HCT116 (cell line): Measurements from ENCODE around the gene PRELP. TPM values are rescaled to one million over a fixed set of nuclear protein-coding genes. Genes with fewer than 3 reads are reported as not detected.

Source experiments
- ATAC-seq: fragments of 200-7000 bp; cut with Tn5 transposase; 2 replicates; pipeline ENCODE4 v1.9.1; 2020; ENCODE audit warnings: mild to moderate bottlenecking, moderate library complexity
- BruUV-seq: library from RNA; stranded (reverse); fragments of 400-500 nt; replicated peaks from 2 replicates; lab custom pipeline; 2021; lab: Mats Ljungman, UMichigan
- CTCF ChIA-PET: fragments of 300-600 bp; sonication (Branson Sonifier 250); formaldehyde crosslinking; loops from one replicate; lab custom pipeline; 2021; ENCODE audit warnings: antibody characterized with exemption; lab: Charles Lee
- POLR2A ChIA-PET: fragments of 300-600, 350-600 bp; sonication (Branson Sonifier 250); formaldehyde crosslinking; loops from one replicate; lab custom pipeline; 2021; ENCODE audit warnings: antibody characterized with exemption; lab: Charles Lee
- RAD21 ChIA-PET, 2 experiments: fragments of 300-600 bp; sonication (Branson Sonifier 250); formaldehyde crosslinking; loops; one replicate each; lab custom pipeline; 2023; ENCODE audit warnings: low total read pairs in 2 of 2; ENCODE audit not compliant: uncharacterized antibody in 2 of 2, unreplicated experiment in 2 of 2, low non-redundant PET in 1 of 2; lab: Charles Lee
- DNase-seq: peaks from one replicate; pipeline ENCODE4 v3.0.0-alpha.2; 2010; ENCODE audit warnings: low read depth, low spot score
- H2AFZ ChIP-seq: fragments of 200-600 bp; shearing (Covaris generic), sonication (generic); 2 replicates; pipeline ENCODE4 v1.6.1; 2017; ENCODE audit warnings: low read depth, mixed run types, mixed read lengths, antibody characterized with exemption, low read length; ENCODE audit not compliant: poor library complexity, severe bottlenecking
- H3K27ac ChIP-seq: 2 replicates; pipeline ENCODE4 v1.5.1; 2012; ENCODE audit warnings: low read depth, low read length
- H3K27me3 ChIP-seq: fragments of 200-600 bp; sonication (generic); 2 replicates; pipeline ENCODE4 v1.6.1; 2016; ENCODE audit warnings: mixed run types, low read length, mixed read lengths; ENCODE audit not compliant: insufficient read depth
- H3K36me3 ChIP-seq, 2 experiments: fragments of 200-500 bp in 1 of 2; fragments of 200-600 bp in 1 of 2; sonication (Bioruptor generic) in 1 of 2; sonication (generic) in 1 of 2; 2 replicates each; pipeline versions ENCODE4 v1.5.1 to v1.6.1; 2014 to 2016; ENCODE audit warnings: low read length in 2 of 2, inconsistent platforms in 1 of 2, mixed read lengths in 1 of 2, mixed run types in 1 of 2; ENCODE audit not compliant: insufficient read depth in 2 of 2, control insufficient read depth in 1 of 2
- H3K4me1 ChIP-seq, 2 experiments: fragments of 200-600 bp in 1 of 2; sonication (generic) in 1 of 2; 2 replicates each; pipeline versions ENCODE4 v1.5.1 to v1.6.1; 2012 to 2017; ENCODE audit warnings: low read length in 2 of 2, inconsistent platforms in 1 of 2, mild to moderate bottlenecking in 1 of 2, mixed read lengths in 1 of 2, mixed run types in 1 of 2, moderate library complexity in 1 of 2; ENCODE audit not compliant: insufficient read depth in 2 of 2, control insufficient read depth in 1 of 2
- H3K4me2 ChIP-seq: fragments of 200-600 bp; sonication (generic); 2 replicates; pipeline ENCODE4 v1.6.1; 2017; ENCODE audit warnings: mixed run types, low read length, mixed read lengths
- H3K4me3 ChIP-seq, 2 experiments: fragments of 200-600 bp in 1 of 2; sonication (generic) in 1 of 2; replicated peaks in 1 of 2; 2 replicates each; pipeline ENCODE4 v1.5.1; 2011 to 2016; ENCODE audit warnings: low read length in 2 of 2, control low read depth in 1 of 2, low read depth in 1 of 2, mild to moderate bottlenecking in 1 of 2, mixed read lengths in 1 of 2, mixed run types in 1 of 2
- H3K79me2 ChIP-seq: fragments of 200-600 bp; sonication (generic); 2 replicates; pipeline ENCODE4 v1.6.1; 2017; ENCODE audit warnings: mild to moderate bottlenecking, mixed run types, low read length, moderate library complexity, mixed read lengths; ENCODE audit not compliant: insufficient read depth
- H3K9ac ChIP-seq: fragments of 200-600 bp; sonication (generic); 2 replicates; pipeline ENCODE4 v1.6.1; 2016; ENCODE audit warnings: low read length, mixed read lengths
- H3K9me2 ChIP-seq: fragments of 200-600 bp; sonication (generic), shearing (Covaris generic); 2 replicates; pipeline ENCODE4 v1.6.1; 2017; ENCODE audit warnings: mixed run types, mild to moderate bottlenecking, moderate library complexity; ENCODE audit not compliant: insufficient read depth
- H3K9me3 ChIP-seq, 2 experiments: fragments of 200-500 bp in 1 of 2; fragments of 200-600 bp in 1 of 2; sonication (Bioruptor generic) in 1 of 2; sonication (generic) in 1 of 2; 2 replicates each; pipeline ENCODE4 v1.6.1; 2014 to 2017; ENCODE audit warnings: low read length in 2 of 2, mixed read lengths in 2 of 2, inconsistent platforms in 1 of 2, low read depth in 1 of 2, mild to moderate bottlenecking in 1 of 2, mixed run types in 1 of 2, moderate library complexity in 1 of 2; ENCODE audit not compliant: control insufficient read depth in 1 of 2, insufficient read depth in 1 of 2
- H4K20me1 ChIP-seq: fragments of 200-600 bp; sonication (generic), shearing (Covaris generic); 2 replicates; pipeline ENCODE4 v1.6.1; 2017; ENCODE audit warnings: mixed run types, mild to moderate bottlenecking, moderate library complexity; ENCODE audit not compliant: insufficient read depth
- ATF3 ChIP-seq: IDR thresholded peaks from 2 replicates; pipeline ENCODE4 v1.6.1; 2012
- EGR1 ChIP-seq: IDR thresholded peaks from 2 replicates; pipeline ENCODE4 v1.6.1; 2012; ENCODE audit warnings: low read depth
- EZH2 ChIP-seq: fragments of 200-600 bp; sonication (generic); IDR thresholded peaks from 2 replicates; pipeline ENCODE4 v1.6.1; 2017; ENCODE audit warnings: antibody characterized with exemption, mixed run types
- FOSL1 ChIP-seq: IDR thresholded peaks from 2 replicates; pipeline ENCODE4 v1.6.1; 2012; ENCODE audit warnings: low read depth
- JUND ChIP-seq: IDR thresholded peaks from 2 replicates; pipeline ENCODE4 v1.6.1; 2012
- POLR2A ChIP-seq: IDR thresholded peaks from 2 replicates; pipeline ENCODE4 v1.7.0; 2011; ENCODE audit warnings: borderline replicate concordance; ENCODE audit not compliant: insufficient read depth, insufficient read length; ENCODE audit errors: extremely low read depth
- SIN3A ChIP-seq: IDR thresholded peaks from 2 replicates; pipeline ENCODE4 v1.6.1; 2012; ENCODE audit warnings: low read depth
- TCF7L2 ChIP-seq: IDR thresholded peaks from 2 replicates; pipeline ENCODE4 v1.7.0; 2011; ENCODE audit warnings: borderline replicate concordance, inconsistent platforms; ENCODE audit not compliant: insufficient read depth, insufficient read length; ENCODE audit errors: extremely low read depth
- ZFX ChIP-seq: fragments of 450-650 bp; IDR thresholded peaks from 2 replicates; pipeline ENCODE4 v1.6.1; 2017
- ZNF274 ChIP-seq: fragments of 200-500 bp; sonication (Bioruptor generic); IDR thresholded peaks from 2 replicates; pipeline ENCODE4 v1.6.1; 2014; ENCODE audit warnings: mild to moderate bottlenecking, low read depth, low read length, inconsistent platforms
- intact Hi-C: fragments of 100-400 bp; cut with micrococcal nuclease; formaldehyde crosslinking; loops from 2 replicates; pipeline ENCODE4 v1.10.0; 2022
- total RNA-seq: library from RNA; stranded (reverse); gene quantifications from one replicate; pipeline ENCODE4 v1.2.1, GENCODE V29; 2021; ENCODE audit not compliant: unreplicated experiment
- TF ChIP-seq, protein P1 (sequence below): IDR thresholded peaks from 2 replicates; pipeline ENCODE4 v1.6.1; 2011; ENCODE audit warnings: mild to moderate bottlenecking, low read length, moderate library complexity; ENCODE audit not compliant: insufficient replicate concordance; ENCODE audit errors: extremely low read depth

PRELP gene
- total RNA-seq, 1 experiment from 2014 or later: 0.10 TPM

GRCh38 chr1:203435615-203436014 is 40.0 kb upstream of the PRELP start:
- no peak for TF ChIP-seq EZH2
- TF ChIP-seq ZNF274: no peak
- no peak for TF ChIP-seq SIN3A
- TF ChIP-seq EGR1: no peak
- TF ChIP-seq ATF3: no peak
- TF ChIP-seq TCF7L2: no peak
- TF ChIP-seq JUND: no peak
- TF ChIP-seq FOSL1: no peak
- no peak for TF ChIP-seq POLR2A
- TF ChIP-seq, protein P1, sequence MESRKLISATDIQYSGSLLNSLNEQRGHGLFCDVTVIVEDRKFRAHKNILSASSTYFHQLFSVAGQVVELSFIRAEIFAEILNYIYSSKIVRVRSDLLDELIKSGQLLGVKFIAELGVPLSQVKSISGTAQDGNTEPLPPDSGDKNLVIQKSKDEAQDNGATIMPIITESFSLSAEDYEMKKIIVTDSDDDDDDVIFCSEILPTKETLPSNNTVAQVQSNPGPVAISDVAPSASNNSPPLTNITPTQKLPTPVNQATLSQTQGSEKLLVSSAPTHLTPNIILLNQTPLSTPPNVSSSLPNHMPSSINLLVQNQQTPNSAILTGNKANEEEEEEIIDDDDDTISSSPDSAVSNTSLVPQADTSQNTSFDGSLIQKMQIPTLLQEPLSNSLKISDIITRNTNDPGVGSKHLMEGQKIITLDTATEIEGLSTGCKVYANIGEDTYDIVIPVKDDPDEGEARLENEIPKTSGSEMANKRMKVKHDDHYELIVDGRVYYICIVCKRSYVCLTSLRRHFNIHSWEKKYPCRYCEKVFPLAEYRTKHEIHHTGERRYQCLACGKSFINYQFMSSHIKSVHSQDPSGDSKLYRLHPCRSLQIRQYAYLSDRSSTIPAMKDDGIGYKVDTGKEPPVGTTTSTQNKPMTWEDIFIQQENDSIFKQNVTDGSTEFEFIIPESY: no peak
- no peak for TF ChIP-seq ZFX
- Histone ChIP-seq H3K4me1 (no peaks in the 10 kb centered on the region), H3K9ac (no peak overlapping the region), H3K9me2 (no peaks in the 10 kb centered on the region), H3K27me3 (peaks cover 11% of the 10 kb centered on the region; the same call in 1 of the 2 replicates), H3K4me3 (no peak overlapping the region), H3K79me2 (no peaks in the 10 kb centered on the region), H3K27ac (no peak overlapping the region), H4K20me1 (no peaks in the 10 kb centered on the region), H3K4me2 (no peak overlapping the region), H2AFZ (no peak overlapping the region), H3K9me3 (no peaks in the 10 kb centered on the region), H3K36me3 (no peaks in the 10 kb centered on the region)
- ChIA-PET RAD21 (no interaction called here), CTCF (no interaction called here), POLR2A (no interaction called here)
- no peak for ATAC-seq
- no peak for DNase-seq
- BruUV-seq: no TSS peak
- intact Hi-C loops: no loop called here
